Measurements from ENCODE around the gene VPS50.

VPS50 gene, protein sequence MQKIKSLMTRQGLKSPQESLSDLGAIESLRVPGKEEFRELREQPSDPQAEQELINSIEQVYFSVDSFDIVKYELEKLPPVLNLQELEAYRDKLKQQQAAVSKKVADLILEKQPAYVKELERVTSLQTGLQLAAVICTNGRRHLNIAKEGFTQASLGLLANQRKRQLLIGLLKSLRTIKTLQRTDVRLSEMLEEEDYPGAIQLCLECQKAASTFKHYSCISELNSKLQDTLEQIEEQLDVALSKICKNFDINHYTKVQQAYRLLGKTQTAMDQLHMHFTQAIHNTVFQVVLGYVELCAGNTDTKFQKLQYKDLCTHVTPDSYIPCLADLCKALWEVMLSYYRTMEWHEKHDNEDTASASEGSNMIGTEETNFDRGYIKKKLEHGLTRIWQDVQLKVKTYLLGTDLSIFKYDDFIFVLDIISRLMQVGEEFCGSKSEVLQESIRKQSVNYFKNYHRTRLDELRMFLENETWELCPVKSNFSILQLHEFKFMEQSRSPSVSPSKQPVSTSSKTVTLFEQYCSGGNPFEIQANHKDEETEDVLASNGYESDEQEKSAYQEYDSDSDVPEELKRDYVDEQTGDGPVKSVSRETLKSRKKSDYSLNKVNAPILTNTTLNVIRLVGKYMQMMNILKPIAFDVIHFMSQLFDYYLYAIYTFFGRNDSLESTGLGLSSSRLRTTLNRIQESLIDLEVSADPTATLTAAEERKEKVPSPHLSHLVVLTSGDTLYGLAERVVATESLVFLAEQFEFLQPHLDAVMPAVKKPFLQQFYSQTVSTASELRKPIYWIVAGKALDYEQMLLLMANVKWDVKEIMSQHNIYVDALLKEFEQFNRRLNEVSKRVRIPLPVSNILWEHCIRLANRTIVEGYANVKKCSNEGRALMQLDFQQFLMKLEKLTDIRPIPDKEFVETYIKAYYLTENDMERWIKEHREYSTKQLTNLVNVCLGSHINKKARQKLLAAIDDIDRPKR

DNA sequence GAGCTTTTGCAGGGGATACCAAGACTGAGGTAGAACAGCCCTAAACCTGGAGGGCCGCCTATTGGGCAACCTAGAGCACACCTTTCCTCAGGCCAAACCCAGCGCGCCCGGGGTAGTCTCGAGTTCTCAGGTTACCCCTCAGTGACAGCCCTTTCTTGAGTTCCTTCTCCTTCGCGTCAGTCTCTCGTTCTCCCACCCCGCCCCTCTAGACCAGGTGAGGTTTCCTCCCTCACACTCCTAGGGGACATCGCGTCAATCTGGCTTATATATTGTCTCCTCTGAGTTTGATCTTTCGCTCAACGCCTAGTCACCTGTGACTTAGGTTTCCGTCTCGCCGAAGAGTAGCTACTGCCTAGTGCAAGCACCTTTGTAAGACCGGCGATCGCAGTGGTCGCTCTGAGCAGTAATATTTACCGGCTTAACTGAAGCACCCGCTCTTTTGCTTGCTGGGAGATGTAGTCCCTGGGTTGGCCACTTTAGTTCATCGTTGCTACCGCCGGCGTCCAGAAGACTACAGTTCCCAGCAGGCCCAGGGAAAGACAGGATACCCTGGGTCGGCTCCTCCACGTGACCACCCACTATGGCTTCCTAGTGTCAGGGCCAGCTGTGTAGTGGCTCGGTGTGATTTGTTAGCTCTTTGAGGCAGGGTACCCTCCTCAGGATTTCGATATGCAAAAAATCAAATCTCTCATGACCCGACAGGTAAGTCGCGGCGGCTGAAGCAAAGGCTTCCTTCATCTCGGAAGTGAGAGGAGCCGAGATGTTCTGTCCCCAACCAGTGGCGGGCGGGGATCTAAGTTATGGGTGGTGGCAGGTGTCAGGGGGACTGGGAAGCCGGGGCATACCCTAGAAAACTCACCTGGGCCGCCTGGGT is at the start of gene VPS50:
TSS of gene VPS50 (plus strand) at position 568 of the 874 bp plus-strand sequence. CDS start at position 670, 102 bp downstream.
- peak; percentile 92 for DNase-seq

DNA sequence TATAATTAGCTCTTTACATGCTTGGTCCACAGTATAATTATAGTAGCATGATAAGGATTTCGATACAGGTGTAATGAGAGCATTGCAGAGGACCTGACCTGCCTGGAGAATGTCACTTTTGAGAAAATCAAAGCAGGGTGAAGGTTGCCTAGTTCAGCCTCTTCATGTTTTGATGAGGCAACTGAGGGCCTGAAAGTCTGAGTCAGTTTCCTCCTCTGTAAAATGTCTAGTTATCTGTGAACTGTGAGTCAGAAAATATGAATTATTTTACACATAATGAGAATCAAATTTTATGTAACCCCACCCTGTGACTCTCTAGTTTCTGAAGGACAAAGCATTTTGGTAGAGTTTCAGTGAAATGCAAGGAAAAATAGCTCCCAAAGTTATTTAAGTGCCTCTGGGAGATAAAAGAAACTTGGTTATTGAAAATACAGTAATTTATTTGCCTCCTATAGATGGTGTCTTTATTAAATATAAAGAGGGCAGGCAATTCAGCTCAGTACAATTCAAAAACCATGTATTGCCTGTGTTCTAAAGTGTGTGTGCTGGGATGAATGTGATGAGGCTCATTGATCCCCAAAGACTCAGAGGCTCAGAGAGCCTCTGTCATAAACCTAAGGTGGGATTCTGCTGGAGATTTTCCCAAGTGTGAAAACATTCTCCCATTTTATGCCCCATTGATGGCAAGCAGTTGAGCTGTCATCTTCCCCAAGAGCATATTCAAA is 46.7 kb upstream of the VPS50 start:
- peak; percentile 12 for DNase-seq

DNA sequence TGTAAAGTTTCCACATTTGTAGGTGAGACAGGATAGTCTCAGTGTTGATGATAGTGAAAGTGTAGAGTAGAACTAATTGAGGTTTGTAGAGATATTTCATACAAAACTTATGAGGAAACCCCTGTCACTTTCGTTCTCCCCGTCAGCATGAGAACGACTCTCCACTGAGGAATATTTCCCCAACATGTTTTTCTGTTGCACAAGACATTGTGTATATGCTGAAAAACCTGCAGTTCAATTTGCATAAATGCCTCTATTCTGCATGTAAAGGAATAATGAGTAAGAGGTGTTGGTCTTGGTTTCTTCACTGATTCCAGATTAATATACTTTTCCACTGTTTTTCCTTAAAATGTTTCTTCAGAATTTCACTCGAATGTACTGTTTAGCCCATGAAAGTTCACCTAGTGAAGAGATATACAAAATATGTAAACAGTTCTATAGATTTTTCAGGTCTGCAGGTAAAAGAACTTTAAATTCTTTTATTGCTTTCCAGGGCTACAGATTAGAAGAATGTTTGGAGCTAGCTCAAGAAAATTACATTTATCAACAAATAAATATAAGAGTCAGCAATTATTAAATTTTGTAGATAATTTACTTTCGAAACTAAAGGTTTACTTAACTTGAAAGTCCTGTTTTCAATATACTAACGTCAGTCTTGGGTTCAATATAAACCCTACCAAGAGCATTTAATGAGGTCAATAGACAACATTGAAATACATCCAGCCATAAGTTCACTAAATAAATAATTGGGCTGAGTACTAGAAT is 43.1 kb upstream of the VPS50 start:
- no peak for DNase-seq

DNA sequence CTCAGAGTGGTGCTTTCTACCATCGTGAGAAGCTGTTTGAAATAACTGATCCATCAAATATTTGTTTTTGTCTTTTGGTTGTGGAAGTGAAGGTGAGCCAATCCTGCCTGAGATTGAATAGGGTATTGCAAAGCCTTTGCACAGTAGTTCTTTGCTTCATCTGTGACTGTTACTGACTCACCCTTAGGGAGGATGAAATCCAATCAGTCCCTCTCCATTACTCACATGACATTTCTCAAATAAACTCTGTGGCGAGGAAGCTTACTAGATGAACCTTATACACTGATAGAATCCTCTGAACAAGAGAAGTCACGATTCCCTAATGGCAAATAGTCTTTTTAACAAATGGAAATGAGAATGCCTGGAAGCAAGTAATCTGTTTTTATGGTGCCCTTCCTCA is 37.8 kb upstream of the VPS50 start:
- no peak for DNase-seq

DNA sequence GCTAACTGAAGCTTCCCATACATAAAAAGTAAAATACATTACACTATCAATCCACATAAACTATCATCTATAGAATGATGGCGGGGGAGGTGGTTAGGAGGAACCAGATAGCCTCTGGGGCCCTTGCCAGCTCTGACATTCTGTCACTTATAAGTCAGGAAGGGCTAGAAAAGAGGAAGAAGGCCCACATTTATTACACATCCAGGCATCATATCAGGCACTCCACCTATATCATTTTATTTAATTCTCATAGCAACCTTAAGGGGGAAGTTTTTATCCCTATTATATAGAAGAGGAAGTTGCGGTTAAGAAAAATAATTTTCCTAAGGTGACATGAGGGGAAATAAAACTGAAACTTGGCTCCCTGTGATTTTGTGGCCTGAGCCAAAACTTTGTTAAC is 35.8 kb upstream of the VPS50 start:
- DNase-seq: no peak

DNA sequence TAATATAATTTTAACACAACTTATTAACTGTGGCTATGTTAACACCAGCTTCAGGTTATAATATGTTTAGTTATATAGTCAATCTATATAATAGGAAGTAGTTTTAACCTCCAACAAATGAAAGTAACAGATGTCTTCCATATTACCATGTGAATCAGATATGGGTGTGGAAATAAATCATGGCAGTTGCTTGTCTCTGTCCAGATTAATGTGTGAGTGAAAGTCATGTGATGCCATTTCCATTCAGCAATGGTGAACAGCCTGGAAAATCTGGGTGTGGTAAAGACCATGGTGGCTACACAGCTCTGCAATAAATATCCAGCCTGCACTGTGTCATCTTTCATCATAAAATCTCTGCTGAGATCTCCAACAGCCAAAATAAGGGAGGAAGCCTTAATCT is 33.7 kb upstream of the VPS50 start:
- DNase-seq: no peak

DNA sequence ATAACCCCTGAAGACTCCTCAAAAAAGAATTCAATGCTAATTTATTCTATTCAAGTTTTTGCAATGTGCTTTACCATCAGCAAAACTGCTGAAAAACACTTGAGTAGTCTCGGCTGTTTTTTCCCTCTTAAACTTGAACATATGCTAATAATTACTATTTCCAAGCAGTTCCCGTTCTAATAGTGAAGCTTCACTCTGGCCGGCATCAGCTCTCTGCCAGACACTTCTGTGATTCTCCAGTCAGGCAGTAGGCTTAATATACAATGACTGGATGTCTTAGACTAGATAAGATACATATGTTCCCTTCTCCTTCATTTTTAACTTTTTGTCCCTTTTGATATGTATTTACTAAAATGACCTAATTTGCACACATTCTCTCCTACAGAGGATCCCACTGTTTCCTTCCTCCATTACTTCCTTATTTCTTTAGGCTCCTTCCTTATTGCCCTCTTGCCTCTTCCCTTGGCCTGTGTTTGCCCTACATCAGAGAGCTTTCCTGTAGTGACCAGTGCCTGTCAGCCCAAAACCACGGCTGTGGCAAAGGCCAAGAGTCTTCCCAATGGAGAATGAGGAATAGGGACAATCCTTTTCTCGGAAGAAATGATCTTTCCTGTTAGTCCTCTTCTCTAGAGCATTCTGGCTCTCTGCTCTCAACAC is 29.4 kb upstream of the VPS50 start:
- no peak for DNase-seq

DNA sequence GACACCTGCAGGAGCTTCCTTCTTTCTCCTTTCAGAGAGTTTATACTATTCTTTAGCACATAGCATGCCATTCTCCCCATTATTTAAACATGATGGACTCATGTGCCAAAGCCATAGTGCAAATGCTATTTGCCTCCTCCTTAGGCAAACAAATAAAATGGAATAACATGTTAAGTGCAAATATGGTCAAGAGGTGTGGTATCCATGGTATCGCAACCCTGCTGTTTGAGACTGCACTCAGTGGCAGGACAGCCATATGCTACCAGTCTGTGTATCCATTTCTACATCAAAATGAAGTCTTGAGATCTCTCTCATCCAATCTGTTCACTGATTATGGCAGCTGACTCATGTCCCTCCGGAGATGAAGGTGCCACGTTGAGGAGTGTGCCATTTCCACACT is 28.7 kb upstream of the VPS50 start:
- no peak for DNase-seq

DNA sequence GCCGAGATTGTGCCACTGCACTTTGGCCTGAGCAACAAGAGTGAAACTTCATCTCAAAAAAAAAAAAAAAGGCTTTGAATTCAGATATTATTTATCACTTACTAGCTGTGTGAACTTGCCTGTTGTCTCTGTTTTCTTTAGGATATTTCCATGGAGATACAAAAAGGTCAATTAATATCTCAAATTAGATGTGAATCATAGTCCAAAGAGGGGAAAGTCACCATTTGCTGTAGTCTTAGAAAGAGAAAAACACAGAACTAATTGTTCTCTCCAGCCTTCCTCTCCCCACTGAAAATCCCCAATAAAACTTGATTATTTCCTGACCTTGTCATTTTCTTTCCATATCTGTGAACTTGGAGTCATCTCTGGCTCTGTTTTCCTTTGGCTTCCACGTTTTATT is 27.1 kb upstream of the VPS50 start:
- no peak for DNase-seq

DNA sequence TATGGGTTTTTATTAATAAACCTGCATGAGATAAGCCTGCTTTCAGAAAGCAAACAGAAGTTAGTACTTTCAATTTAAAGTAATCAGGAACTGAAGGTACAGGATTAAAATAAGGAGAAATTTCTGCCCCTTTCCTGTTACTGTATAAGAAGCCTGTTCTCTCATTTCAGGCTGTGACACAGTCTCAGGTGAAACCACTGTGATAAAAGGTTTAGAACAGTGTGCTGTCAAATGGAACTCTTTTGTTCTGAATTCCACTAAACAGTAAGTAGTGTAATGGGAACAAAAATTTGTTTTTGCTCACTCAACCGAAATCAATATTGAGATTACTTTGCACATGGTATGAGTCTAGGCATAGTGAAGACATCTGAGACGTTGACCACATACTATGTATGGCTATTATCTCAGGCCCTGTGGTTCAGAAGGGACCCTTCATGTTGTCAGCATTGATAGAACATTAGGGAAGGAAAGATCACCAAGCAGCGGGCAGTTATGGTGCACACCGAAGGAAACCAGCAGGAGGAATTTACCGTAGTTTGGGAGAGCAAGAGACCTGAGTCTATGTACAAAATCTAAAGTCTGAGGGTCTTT is 20.8 kb upstream of the VPS50 start:
- no peak for DNase-seq

DNA sequence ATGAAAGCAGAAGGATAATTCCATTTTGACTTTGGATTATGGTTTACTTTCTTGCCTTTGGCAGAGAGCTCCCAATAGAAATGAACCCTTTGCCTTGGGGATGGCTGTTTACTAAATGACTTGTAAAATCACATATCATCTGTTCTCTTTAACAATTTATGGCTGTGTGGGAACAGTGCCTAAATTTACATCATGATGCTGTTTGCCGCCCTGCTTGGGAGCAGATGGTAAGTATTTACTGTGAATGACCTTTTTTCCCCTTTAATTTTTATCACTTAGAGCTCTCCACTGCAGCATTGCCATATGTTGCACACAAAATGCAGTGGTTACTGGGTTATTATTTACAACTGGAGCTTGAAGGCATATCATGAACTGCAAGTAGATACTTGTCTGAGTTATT is 19.3 kb upstream of the VPS50 start:
- DNase-seq: no peak

DNA sequence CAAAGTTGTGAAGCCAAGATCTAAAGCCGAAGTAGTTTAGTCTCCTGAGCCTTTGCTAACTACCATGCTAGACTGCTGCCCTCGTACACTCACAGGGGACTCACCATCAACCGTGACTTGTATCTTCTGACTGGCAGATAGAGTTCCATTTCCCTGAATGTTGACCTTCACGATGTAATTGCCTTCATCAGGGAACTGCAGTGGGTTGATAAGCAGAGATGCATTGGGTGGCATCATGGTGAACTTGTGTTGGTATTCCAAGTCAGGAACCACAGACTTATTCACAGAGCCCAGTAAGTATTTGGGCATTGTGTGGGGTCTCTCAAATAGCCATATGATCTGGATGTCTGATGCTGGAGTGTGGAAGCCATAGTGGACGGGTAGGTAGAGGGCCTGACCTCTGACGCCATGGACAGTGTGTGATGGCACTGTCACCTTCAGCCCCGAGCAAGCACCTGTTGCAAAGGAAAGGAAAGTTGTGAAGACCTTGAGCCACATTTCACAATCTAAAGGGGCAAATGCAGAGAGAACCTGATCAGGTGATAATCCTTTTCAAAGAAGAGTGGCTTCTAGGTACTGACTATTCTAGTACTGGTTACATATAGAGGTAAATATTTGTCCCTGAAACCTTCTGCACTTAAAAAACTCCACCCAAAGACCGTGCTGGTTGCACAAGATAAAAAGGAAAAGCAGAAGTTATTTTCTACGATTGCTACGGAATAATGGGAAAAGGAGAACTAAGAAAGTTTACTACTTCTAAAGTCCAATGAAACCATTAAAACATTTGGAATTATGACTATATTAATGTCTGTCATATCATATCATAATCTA is 13.0 kb upstream of the VPS50 start:
- no peak for DNase-seq

DNA sequence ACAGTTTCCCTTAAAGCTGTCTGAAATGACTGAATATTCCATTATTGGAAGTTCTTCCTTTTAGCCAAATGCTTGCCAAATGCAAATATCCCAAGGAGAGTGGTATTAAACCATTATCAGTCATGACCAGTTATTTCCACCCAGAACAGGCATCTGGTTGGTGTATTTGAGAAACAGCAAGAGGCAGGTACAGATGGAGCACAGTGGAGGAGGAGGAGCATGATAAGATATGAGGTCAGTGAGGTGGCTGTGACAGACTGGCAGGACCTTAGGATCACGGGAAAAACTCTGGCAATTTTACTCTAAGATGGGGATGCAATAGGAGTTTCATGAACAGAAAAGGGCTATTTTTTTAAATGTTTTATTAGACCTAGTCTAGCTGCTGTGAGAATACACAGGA is 12.3 kb upstream of the VPS50 start:
- no peak for DNase-seq

DNA sequence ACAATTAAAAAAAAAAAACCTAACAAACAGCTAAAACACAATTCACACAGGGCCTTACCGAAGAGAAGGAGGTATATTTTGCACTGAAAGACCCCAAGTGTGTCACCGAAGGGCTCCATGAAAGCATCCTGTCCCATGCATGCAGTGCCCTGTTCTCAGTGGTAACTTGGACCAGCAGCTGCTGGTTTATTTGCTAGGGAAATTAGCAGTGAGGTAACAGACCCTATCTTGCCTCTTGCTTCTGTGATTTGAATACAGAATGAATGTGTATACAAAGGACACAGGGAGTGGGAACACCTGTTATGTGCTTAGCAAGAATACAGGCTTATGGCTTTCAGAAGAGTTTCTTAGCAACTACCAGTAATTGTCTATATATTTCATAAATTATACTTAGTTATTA is 5.9 kb upstream of the VPS50 start, which contains the start of gene HEPACAM2:
TSS of gene HEPACAM2 (minus strand) at position 160 of the 400 bp plus-strand sequence.
- DNase-seq: no peak

DNA sequence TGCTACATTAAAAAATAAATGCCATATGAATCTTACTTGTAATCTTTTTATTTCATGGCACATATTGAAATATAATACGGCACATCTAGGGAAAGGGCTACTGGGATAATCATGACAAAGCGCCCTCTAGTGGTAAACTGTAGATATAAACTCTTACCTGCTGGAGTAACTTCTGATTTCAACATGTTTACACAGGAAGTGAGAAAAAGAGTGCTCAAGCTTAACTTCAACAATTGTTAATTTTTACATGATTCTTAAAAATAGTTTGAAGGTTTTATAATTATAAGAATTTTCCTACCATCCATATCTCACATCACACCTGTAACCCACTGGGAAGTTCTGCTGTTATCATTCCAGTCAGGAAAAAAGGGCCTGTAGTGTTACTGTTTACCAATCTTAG is 3.9 kb upstream of the VPS50 start:
- peak; percentile 15 for DNase-seq

DNA sequence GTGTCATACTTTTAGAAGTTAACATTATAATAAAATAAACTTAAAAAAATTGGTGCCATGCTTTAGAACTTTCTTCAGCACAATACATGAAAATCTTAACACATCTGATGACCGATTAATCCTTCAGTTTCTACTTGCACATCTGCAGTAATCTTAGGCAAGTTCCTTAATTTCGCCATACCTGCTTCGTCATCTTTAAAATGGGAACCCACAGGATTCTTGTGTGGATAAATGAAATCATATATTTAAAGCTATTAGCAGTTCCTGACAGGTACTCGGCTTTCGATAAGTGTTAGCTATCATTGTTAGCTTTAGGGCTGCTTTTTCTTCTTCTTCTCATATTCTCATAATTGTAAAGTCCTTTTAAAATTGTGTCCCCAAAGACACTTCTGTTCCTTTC is 907 bp upstream of the VPS50 start:
- no peak for DNase-seq

DNA sequence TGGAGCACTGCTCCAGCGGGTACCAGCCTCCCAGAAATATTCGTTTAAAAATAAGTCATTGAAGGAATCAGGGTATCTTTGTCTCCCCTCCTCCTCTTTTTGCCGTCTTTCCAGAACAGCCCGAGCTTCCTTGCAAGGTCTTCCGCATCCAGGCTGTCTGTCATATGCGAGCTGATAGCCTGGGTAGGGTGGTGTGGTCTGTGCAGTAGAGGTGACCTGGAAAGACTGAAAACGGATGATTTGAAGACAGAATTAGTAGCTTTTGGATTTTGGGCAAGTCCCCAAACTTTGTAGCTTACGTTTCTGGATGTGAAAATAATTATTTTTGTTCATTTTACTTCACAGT is 480 bp downstream of the VPS50 start:
- no peak for DNase-seq

DNA sequence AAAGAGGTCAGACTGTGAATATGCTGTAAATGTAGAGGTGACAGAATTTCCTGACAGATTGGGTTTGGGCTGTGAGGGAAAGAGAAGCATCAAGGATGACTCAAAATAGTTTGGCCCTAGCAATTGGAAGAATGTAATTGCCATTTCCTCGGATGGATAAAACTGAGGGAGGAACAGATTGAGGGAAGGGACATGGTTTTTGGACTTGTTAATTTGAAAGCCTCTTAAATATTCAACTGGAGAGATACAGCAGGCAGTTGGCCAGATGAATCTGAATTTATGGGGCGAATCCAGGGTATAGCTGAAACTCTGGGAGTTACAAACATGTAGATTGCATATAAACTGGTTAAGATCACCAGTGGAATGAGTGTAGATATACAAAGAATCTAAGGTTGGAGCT is 3.4 kb downstream of the VPS50 start:
- no peak for DNase-seq

DNA sequence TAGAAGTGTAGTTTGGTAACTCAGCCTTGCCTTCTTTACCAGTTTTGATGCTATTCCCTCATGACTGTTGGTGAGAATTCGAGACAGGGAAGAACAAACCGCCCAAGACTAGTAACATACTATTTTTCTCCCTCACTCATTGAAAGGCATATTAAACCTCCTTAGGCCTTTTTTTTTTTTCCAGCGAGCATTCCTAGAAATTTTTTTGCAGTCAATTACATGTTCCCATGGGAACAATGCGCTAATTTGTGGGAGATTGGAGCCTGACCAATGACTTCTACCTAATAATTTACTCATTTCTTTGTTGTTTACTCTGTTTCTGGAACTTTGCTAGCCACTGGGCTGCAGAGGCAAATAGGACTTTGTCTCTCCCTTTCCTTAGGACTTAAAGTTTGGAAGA is 6.0 kb downstream of the VPS50 start:
- no peak for DNase-seq

DNA sequence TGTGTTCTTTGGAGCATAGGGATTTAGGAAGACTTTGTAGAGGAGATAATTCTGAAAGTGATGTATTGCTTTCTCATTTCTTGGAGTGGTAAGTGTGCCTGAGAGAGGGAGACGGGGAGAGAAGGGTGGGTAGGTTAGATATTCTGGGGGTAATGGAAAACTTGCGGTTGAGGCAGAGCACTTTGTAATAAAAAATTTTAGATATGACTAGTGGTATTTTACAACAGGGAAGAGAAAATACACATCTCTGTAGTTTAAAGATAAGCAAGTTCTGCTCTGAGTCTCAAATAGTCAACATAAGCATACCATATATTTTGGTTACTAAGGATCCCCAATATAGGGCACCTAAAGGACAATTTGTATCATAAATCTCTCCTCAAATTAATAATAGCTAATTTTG is 6.6 kb downstream of the VPS50 start:
- no peak for DNase-seq

Data from stimulated activated CD4-positive, alpha-beta T cell treated with anti-CD3 and anti-CD28 coated beads, Interleukin-4, amount 100 ng/mL, for 24 hours (primary cell).